T-helper 2 cell treated with Interferon-gamma antibody and Interleukin-4, amounts not matched to agents 5 μg/mL and 100 μg/mL, for 36 hours (primary cell): ENCODE measurements around the gene MCM3AP.

Experiments used
- DNase-seq: peaks from one replicate; pipeline ENCODE4 v3.0.0; 2021; ENCODE audit warnings: low spot score
- H3K27ac Mint-ChIP-seq: one replicate; pipeline ENCODE4 v1.8.0; 2021; ENCODE audit warnings: mild to moderate bottlenecking, mixed read lengths
- H3K27me3 Mint-ChIP-seq: one replicate; pipeline ENCODE4 v1.8.0; 2021; ENCODE audit warnings: low read depth, mixed read lengths
- H3K36me3 Mint-ChIP-seq: one replicate; pipeline ENCODE4 v1.8.0; 2021; ENCODE audit warnings: low read depth, mixed read lengths
- H3K4me1 Mint-ChIP-seq: one replicate; pipeline ENCODE4 v1.8.0; 2021; ENCODE audit warnings: low read depth, mixed read lengths
- H3K4me3 Mint-ChIP-seq: one replicate; pipeline ENCODE4 v1.8.0; 2022; ENCODE audit warnings: mild to moderate bottlenecking, moderate library complexity, mixed read lengths
- H3K9me3 Mint-ChIP-seq: one replicate; pipeline ENCODE4 v1.8.0; 2021; ENCODE audit warnings: mixed read lengths

MCM3AP gene

DNA sequence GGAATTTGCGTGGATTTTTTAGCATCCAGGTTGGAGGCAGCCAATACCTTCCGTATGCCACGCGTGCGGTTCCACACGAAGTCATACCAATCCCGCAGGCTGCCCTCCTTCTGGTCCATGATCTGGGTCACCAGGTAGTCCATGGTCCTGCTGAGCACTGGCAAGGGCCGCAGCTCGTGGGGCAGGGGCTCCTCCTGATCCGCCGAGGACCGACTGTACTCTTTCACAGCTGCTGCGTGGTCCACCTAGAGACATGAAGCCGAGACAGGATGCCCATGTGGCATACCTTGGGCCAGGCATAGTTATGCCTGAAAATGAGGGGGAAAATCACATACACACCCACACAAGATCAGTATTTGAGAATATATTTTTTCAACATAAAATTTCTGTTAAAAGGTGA lies 12.1 kb downstream of the MCM3AP start:
- Mint-ChIP-seq H3K9me3 (no peaks in the 10 kb centered on the region), H3K36me3 (peaks cover 52% of the 10 kb centered on the region), H3K27ac (no peak overlapping the region), H3K4me3 (no peak overlapping the region), H3K4me1 (no peaks in the 10 kb centered on the region), H3K27me3 (no peaks in the 10 kb centered on the region)
- DNase-seq, result no peak

DNA sequence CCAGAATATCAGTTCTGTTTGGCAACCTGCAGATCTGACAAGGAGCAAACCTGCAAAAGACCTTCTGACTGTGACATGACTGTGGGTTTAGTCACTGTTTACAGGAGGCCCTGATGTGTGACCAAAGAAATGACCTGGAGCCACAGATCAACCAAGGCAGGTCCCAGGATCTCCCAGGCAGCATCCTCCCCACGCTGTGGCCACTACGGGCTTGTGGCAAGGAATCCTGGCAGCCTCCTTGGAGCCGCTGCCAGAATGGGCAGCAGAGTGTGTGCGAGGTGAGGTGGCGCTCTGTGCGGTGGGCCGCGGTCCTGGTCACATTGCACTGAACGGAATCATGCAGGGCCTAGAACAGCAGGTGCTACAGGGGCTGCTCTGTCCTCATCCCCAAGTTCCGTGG lies 15.9 kb downstream of the MCM3AP start:
- no peak overlapping the region for H3K4me3 Mint-ChIP-seq
- no peak for DNase-seq
- H3K36me3 Mint-ChIP-seq, result peaks cover 55% of the 10 kb centered on the region
- H3K27ac Mint-ChIP-seq, result no peak overlapping the region
- no peaks in the 10 kb centered on the region for H3K27me3 Mint-ChIP-seq
- H3K4me1 Mint-ChIP-seq, result no peaks in the 10 kb centered on the region
- H3K9me3 Mint-ChIP-seq, result no peaks in the 10 kb centered on the region

DNA sequence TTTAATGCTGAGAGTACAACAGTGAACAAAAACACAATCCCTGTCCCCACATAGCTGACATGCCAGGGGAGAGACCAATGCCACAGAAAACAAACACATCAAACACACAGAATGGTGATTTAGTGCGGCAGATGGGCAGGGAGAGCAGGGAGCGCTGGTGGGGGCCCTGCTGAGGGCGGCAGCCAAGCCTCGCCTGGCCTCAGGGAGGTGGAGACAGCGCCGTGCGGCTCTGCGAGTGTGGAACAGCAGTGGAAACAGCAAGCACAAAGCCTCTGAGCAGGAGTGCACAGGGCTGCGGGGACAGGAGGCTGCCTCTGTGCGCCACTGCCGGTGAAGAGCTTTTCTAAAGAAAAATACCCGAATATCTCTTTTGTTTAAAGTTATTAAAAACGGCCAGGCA lies 17.0 kb downstream of the MCM3AP start:
- Mint-ChIP-seq H3K4me1 (no peaks in the 10 kb centered on the region), H3K36me3 (peaks cover 50% of the 10 kb centered on the region), H3K27me3 (no peaks in the 10 kb centered on the region), H3K4me3 (no peak overlapping the region), H3K9me3 (no peaks in the 10 kb centered on the region), H3K27ac (no peak overlapping the region)
- no peak for DNase-seq

DNA sequence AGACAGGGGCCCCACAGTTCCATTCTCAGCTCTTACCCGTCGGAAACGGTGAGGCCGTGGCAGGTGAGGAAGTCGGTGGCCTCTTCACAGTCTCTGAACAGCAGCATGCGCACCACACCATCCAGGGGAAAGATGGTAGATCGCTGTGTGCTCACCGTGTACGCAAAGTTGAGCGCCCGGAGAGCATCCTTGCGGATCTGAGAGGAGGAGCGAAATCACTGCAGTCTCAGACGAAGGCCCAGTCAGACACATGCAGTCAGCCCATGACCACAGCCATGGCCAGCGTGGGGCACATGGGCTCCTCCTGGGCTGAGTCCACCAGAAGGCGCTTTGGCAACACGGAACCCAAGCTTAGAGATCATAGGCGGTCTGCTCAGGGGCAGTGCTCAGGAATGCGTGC lies 18.5 kb downstream of the MCM3AP start:
- no peak overlapping the region for H3K4me3 Mint-ChIP-seq
- H3K4me1 Mint-ChIP-seq, result no peaks in the 10 kb centered on the region
- peaks cover 45% of the 10 kb centered on the region for H3K36me3 Mint-ChIP-seq
- no peak for DNase-seq
- no peaks in the 10 kb centered on the region for H3K9me3 Mint-ChIP-seq
- no peaks in the 10 kb centered on the region for H3K27me3 Mint-ChIP-seq
- no peak overlapping the region for H3K27ac Mint-ChIP-seq

DNA sequence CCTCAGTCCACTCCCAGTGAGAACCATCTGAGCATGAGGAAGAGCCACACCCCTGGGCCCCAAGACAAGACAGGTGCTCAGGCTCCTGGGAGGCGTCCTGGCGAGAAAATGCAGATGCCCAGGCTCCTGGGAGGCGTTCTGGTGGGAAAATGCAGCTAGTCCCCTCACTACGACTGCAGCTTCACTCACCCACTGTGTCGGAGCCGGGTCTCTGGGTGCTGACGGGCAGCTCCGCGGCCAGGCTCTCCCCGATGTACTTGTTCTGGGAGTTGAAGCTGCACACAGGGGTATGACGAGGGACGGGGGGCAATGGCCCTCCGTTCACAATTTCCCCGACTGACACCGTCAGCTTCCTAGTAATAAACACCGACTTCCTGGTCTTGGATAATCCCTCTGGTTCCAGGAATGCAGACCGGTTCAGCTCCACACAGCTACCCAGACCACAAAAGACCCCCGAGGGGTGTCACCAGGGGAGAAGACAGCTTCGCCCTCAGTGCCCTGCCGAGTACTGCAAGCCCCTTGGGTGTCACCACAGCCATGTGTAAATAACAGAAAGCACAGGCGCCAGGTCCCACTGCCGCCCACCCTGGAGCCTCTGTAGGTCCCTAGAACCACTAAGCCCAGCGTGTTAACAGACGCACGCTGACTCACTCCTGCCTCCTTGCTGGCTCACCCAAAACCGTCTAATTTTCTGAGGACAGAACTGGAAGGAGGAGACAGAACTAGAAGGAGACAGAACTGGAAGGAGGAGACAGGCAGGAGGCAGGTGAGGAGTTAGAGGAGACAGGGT lies 19.5 kb downstream of the MCM3AP start:
- Mint-ChIP-seq H3K27me3 (no peaks in the 10 kb centered on the region), H3K4me3 (no peak overlapping the region), H3K27ac (peak overlapping the region; percentile 26), H3K9me3 (no peaks in the 10 kb centered on the region), H3K4me1 (no peaks in the 10 kb centered on the region), H3K36me3 (peaks cover 47% of the 10 kb centered on the region)
- DNase-seq, result no peak

DNA sequence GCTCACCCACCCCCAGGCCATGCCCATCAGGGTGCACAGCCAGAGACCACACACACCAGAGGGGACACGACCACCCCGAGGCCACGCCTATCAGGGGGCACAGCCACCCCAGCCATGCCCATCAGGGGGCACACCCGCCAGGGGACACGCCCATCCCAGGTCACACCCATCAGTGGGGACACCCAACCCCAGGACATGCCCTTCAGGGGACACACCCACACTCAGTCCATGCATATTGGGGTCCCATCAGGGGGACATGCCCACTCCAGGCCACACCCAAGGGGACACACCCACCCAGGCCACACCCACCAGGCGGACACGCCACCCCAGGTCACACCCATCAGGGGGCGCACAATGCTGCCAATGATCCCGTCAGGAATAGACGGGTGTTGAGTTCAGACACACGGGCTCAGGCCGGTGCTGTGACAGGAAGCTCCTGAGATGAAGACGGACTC lies 20.7 kb downstream of the MCM3AP start:
- Mint-ChIP-seq H3K27me3 (no peaks in the 10 kb centered on the region), H3K36me3 (peaks cover 43% of the 10 kb centered on the region), H3K4me3 (no peak overlapping the region), H3K27ac (no peak overlapping the region), H3K4me1 (no peaks in the 10 kb centered on the region), H3K9me3 (no peaks in the 10 kb centered on the region)
- DNase-seq, result no peak

DNA sequence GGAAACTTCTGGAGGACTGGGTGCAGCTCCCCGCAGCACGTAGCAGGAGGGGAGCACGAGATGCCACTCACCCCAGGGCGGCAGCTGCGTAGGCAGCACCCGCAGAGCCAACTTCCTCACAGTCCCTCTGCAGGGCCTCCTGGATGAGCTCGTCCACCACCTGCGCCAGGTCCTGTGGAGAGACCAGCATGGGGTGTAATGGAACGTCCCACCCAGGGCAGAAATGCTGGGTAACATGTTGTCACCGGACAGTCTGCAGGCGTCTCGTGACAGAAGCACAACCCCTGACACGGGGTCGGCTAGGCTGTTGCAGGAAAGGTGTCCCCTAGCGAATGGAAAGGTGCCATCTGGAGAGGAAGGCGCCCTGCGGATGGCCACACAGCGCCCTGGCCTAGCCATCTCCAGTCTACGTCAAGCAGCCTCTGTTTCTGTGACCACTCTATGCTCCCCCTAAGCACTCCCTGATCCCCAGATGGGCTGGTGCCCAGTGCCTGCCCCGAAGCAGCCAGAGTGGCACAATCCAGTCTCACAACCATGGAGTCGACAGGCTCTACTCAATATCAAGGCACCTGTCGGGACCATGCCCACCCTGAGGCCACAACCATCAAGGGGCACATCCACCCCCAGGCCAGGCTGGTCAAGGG lies 21.2 kb downstream of the MCM3AP start:
- no peak for DNase-seq
- no peaks in the 10 kb centered on the region for H3K4me1 Mint-ChIP-seq
- H3K27me3 Mint-ChIP-seq, result no peaks in the 10 kb centered on the region
- H3K4me3 Mint-ChIP-seq, result no peak overlapping the region
- H3K36me3 Mint-ChIP-seq, result peaks cover 43% of the 10 kb centered on the region
- H3K27ac Mint-ChIP-seq, result no peak overlapping the region
- H3K9me3 Mint-ChIP-seq, result no peaks in the 10 kb centered on the region

DNA sequence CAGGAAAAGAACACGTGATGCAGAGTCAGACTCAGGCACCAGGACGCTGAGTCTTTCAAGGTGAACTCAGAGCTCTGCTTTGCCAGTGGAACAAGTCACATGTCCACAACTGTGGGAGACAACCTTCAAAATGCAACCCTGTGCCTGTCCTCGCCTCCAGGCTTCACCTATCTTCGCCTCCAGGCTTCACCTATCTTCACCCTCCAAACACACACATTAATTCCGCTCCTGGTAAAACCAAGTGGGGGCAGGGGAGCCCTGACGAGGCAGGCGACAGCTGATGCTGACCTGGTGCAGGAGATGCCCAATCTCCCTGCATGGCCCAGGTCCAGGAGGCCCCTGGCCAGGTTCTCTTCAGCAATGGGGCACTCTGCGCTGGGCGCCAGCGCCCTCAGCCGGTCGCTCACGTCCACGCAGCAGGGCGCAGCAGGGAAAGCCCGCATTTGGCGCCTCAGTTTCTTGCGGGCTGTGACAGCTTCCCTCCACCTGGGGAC lies 28.9 kb downstream of the MCM3AP start:
- H3K4me3 Mint-ChIP-seq, result no peak overlapping the region
- no peak for DNase-seq
- H3K27ac Mint-ChIP-seq, result no peak overlapping the region
- H3K4me1 Mint-ChIP-seq, result peaks cover 15% of the 10 kb centered on the region
- H3K9me3 Mint-ChIP-seq, result no peaks in the 10 kb centered on the region
- H3K27me3 Mint-ChIP-seq, result no peaks in the 10 kb centered on the region
- peaks cover 63% of the 10 kb centered on the region for H3K36me3 Mint-ChIP-seq

DNA sequence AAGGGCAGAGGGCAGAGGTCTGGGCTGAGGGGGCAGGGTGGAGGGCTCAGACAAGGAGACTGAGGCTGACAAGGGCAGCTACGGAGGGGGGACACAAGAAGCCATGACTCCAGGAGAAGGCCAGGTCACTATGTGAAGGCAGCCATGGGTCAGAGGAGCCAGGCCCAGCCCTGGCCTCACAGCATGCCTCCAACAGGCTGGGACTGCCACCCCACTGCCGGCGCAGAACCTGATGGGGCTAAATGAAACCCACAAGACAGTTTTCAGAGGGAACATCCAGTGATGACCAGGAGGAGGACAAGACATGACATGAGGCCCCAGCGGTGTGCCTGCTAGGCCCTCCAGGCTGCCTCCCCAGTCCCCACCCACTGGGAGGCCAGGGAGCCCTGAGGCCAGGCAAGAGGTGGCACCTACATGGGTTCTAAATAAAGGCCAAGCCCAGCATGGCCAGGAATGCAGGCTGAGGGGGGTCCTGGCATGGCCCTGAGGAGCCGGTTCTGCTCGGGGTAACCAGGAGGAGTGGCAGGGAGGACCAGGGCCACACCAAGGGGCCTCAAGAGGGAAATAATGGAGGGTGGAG lies 29.6 kb downstream of the MCM3AP start:
- Mint-ChIP-seq H3K36me3 (peaks cover 65% of the 10 kb centered on the region), H3K4me1 (peaks cover 16% of the 10 kb centered on the region), H3K4me3 (no peak overlapping the region), H3K27ac (peak overlapping the region; percentile 45), H3K27me3 (no peaks in the 10 kb centered on the region), H3K9me3 (no peaks in the 10 kb centered on the region)
- DNase-seq, result no peak

DNA sequence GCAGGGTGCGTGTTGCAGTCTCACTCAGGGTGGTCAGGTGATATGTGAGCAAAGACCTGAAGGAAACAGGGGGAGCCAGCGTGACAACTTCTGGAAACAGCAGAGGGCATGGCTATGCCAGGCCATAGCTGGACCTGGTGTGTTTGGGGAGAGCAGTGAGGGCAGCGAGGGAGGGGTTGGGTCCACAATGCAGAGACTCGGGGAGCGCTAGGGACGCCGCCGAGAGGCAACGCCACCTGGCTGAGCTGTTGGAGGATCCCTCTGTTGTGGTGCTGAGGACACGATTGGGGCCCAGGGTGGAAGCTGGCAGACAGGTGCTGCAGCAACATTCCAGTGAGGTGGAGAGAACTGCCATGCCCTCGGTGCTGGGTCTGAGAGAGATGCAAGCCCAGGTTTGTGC lies 30.2 kb downstream of the MCM3AP start:
- peak overlapping the region; percentile 45 for H3K27ac Mint-ChIP-seq
- peaks cover 67% of the 10 kb centered on the region for H3K36me3 Mint-ChIP-seq
- no peak for DNase-seq
- peaks cover 23% of the 10 kb centered on the region for H3K4me1 Mint-ChIP-seq
- H3K27me3 Mint-ChIP-seq, result no peaks in the 10 kb centered on the region
- H3K9me3 Mint-ChIP-seq, result no peaks in the 10 kb centered on the region
- H3K4me3 Mint-ChIP-seq, result no peak overlapping the region

DNA sequence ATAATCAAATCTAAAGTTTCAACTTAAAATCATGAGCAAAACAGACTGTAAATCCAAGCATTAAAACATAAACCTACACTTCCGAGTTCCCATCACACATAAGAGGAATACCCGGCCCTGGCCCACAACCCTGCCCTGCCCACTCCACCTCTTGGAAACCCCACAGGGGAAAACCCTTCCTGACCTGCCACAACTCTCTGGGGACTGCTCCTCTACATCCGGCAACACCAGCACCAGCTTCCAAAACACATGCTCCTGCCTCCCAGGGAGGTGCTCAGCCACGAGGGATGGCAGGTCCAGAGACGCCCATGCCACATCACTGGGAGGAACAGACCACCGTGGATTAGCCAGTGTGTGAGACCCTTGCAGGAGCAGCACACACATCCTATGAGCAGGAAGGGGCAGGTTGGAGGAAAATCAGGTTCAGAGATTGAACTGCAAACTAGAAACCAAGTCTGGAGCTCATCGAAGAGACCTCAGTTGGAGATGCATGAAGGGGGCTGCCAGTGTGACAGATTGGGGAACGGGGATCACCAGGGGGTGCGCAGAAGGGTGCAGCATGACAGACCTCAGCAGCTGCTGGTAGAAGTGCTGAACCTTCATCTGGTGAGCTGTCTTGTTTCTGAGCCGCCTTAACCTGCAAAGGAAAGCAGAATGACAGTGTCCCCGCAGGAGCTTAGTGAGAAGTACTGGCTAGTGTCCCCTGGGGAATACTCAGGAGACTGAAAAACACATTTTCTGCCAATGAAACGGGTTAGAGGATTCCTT lies 31.0 kb downstream of the MCM3AP start:
- Mint-ChIP-seq H3K27me3 (no peaks in the 10 kb centered on the region), H3K4me3 (peak overlapping the region; percentile 72), H3K36me3 (peaks cover 75% of the 10 kb centered on the region)

DNA sequence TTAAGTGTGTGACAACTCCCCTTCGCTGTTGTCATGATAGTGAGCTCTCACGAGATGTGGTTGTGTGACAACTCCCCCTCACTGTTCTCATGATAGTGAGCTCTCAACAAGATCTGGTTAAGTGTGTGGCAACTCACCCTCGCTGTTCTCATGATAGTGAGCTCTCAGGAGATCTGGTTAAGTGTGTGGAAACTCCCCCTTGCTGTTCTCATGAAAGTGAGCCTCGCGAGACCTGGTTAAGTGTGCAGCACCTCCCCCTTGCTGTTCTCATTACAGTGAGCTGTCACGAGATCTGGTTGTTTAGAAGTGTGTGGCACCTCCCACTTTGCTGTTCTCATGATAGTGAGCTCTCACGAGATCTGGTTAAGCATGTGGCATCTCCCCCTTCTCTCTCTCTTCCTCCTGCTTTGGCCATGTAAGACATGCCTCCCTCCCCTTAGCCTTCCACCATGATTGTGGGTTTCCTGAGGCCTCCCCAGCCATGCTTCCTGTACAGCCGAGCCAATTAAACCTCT lies 31.7 kb downstream of the MCM3AP start:
- peaks cover 26% of the 10 kb centered on the region for H3K4me1 Mint-ChIP-seq
- H3K27me3 Mint-ChIP-seq, result no peaks in the 10 kb centered on the region
- H3K9me3 Mint-ChIP-seq, result no peaks in the 10 kb centered on the region
- peak overlapping the region; percentile 92 for H3K27ac Mint-ChIP-seq
- peak; percentile 63 for DNase-seq
- peaks cover 75% of the 10 kb centered on the region for H3K36me3 Mint-ChIP-seq
- H3K4me3 Mint-ChIP-seq, result peak overlapping the region; percentile 72

More for the DNA sequence above, 31.0 kb downstream of the MCM3AP start:
- DNase-seq, result no peak
- peak overlapping the region; percentile 92 for H3K27ac Mint-ChIP-seq
- peaks cover 26% of the 10 kb centered on the region for H3K4me1 Mint-ChIP-seq
- no peaks in the 10 kb centered on the region for H3K9me3 Mint-ChIP-seq

DNA sequence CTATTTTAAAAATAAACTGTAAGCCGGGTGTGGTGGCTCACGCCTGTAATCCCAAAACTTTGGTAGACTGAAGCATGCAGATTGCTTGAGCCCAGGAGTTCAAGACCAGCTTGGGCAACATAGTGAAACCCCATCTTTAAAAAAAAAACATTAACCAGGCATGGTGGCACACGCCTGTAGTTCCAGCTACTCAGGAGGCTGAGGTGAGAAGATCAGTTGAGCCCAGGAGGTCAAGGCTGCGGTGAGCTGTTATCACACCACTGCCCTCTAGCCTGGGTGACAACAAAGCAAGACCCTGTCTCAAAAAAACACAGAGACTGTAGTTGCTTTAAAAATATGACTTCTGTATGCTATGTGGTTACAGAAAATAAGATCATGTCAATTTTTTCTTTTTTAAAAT lies 32.6 kb downstream of the MCM3AP start:
- Mint-ChIP-seq H3K4me3 (no peak overlapping the region), H3K9me3 (no peaks in the 10 kb centered on the region), H3K4me1 (peaks cover 26% of the 10 kb centered on the region), H3K36me3 (peaks cover 74% of the 10 kb centered on the region), H3K27ac (no peak overlapping the region), H3K27me3 (no peaks in the 10 kb centered on the region)
- no peak for DNase-seq
